ENCODE data around the gene POFUT1.

DNA sequence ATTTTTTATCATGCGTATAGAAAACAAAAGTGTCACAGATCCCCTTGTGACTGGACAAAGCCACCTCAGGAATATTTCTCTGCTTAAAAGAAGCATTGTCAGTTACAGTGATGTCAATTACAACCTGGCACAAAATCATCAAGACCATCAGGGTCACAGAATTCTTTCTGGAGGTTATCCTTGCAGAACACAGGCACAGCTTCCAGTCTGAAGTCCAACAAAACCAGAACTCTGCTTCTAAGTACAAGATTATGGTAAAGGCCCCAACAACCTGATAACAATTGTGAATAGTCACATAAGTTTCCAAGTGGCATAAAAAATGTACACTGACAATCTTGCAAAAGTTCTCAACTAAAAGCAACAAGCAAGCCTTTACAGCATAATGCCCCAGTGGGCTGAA lies 21.2 kb upstream of the POFUT1 start:
- no peak for TF ChIP-seq TAF1 (IDR thresholded peaks at IDR 0.05; ENCODE audit: low read depth, low read length)
- no peak for TF ChIP-seq POU2F2 (IDR thresholded peaks at IDR 0.05; ENCODE audit: low read depth, low read length)
